ENCODE data around the gene PTPN21. TPM values are rescaled to one million over a fixed set of nuclear protein-coding genes. Genes with fewer than 3 reads are reported as not detected.

Gene PTPN21
- total RNA-seq, 2 experiments from 2014 or later = 0.16 to 0.25 TPM

DNA sequence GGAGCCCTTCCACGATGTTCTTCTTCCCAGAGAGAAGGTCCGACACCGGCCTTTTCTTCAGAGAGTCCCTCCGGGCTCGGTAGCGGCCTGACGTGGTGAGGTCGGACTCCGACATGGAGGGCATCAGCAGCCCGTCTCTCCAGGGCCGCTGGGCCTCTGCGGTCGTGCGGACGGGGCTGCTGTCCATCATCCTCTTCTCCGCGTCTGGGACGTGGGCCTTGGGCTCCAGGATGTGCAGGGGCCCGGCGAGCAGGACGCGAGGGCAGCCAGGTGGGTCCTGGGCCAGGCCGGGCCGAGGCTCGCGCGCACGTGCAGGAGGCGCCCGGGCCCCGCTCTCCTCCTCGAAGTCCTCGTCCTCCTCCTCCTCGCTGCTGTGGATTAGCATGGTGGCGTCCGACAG is 75.9 kb downstream of the PTPN21 start:
- Mint-ChIP-seq H3K36me3 (no peaks in the 10 kb centered on the region), H3K4me3 (no peak overlapping the region), H3K4me1 (no peaks in the 10 kb centered on the region), H3K27ac (no peak overlapping the region), H3K9me3 (no peaks in the 10 kb centered on the region), H3K27me3 (peaks cover 11% of the 10 kb centered on the region)
- no peak for DNase-seq

DNA sequence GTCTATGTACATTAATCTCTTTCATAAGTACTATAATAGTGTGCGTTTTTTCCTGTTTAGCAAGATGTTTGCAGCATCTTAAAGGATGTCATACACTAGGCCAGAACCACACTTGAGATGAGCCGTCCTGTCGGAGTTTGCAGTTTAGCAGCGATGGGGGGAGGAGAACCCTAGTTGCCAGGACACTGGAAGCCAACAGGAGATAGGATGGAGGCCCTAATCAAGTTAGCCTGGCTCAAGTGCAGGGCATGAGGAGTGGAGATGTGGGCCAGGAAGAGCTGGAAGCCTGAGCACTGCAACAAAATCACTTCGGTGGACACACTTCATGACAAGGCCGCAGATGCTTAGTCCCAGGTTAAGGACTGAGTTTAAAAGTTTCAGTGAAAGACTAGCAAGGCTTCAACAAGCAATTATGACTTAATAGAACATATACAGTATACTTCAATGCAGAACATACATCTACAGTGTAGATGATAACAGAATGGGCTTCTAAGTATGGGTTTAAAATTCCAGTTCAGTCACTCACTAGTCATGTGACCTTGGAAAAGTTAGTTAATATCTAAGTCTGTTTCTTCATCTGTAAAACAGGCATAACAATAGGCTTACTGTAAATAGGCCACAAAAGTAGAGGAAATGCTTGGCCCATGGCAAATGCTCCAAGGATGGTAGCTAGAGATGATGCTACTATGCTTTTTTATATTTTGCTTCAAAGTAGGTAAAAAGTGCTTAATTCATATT is 77.1 kb downstream of the PTPN21 start:
- peaks cover 4% of the 10 kb centered on the region for H3K27me3 Mint-ChIP-seq
- no peak overlapping the region for H3K27ac Mint-ChIP-seq
- no peaks in the 10 kb centered on the region for H3K4me1 Mint-ChIP-seq
- no peaks in the 10 kb centered on the region for H3K36me3 Mint-ChIP-seq
- H3K9me3 Mint-ChIP-seq = no peaks in the 10 kb centered on the region
- DNase-seq = no peak
- no peak overlapping the region for H3K4me3 Mint-ChIP-seq

DNA sequence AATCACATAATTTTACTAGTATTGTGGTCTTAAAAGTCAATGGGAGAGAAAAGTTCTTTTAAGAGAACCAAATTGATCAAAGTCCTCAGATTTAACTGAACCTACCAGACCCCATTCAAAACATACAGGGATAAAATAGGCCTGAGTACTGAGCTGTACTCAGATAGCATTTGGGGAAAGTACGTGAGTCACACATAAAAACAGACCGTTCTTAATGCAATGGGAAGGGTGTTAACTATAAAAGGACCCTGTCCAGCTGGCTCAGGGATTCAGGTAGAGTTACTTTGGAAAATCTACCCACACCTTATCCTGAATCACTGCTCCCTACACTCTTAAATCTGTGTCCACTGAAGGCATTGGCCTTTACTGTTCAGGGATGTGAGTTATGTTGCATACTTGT is 78.0 kb downstream of the PTPN21 start:
- H3K4me1 Mint-ChIP-seq = no peaks in the 10 kb centered on the region
- no peak for DNase-seq
- H3K4me3 Mint-ChIP-seq = no peak overlapping the region
- H3K36me3 Mint-ChIP-seq = no peaks in the 10 kb centered on the region
- no peaks in the 10 kb centered on the region for H3K9me3 Mint-ChIP-seq
- peaks cover 4% of the 10 kb centered on the region for H3K27me3 Mint-ChIP-seq
- H3K27ac Mint-ChIP-seq = no peak overlapping the region

DNA sequence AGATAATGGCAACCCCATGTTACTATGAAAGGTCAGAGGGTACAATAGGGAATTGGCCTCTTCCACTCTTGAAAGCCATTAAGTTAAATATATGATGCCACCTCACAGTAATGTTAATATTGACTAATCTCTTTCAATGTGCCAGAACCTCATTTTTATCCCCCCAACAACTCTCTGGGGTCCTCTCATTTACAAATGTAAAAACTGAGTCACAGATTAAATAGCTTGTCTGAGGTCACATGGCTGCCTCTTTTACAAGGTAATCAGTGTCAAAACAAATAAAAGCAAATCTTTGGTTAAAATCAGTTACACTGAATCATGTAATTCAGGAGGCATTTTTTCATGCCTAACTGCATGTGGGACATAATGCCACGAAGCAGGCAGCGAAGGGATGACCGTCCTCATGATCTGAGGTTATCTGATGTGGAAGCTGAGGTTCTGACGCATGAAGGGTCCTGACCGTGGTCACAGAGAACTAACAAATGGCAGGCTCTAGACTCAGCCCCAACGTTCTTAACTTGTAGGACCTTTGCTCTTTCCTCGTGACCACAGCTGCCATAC is 78.5 kb downstream of the PTPN21 start:
- Mint-ChIP-seq H3K36me3 (no peaks in the 10 kb centered on the region), H3K4me1 (no peaks in the 10 kb centered on the region), H3K27ac (no peak overlapping the region), H3K27me3 (peaks cover 2% of the 10 kb centered on the region), H3K4me3 (no peak overlapping the region), H3K9me3 (no peaks in the 10 kb centered on the region)
- DNase-seq = no peak

DNA sequence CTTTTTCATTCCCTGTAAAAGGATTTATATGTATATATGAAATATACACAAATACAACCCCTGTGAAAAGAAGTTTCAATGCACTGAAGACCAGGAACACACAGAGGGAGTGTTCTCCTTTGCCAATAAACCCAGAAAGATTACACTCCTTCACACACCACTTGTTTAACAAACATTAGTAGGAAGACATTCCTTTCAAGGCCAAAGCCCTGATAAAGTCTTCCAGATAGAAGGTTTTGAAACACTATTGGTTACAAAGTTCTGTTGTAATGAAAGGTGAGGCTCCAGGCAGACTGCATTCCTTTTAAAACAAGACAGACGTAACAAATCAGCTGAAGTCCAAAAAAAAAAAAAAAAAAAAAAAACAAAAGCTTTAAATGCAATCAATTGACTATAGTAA is 81.0 kb downstream of the PTPN21 start:
- Mint-ChIP-seq H3K36me3 (no peaks in the 10 kb centered on the region), H3K4me1 (no peaks in the 10 kb centered on the region), H3K27ac (no peak overlapping the region), H3K27me3 (no peaks in the 10 kb centered on the region), H3K9me3 (no peaks in the 10 kb centered on the region), H3K4me3 (no peak overlapping the region)
- DNase-seq = no peak

DNA sequence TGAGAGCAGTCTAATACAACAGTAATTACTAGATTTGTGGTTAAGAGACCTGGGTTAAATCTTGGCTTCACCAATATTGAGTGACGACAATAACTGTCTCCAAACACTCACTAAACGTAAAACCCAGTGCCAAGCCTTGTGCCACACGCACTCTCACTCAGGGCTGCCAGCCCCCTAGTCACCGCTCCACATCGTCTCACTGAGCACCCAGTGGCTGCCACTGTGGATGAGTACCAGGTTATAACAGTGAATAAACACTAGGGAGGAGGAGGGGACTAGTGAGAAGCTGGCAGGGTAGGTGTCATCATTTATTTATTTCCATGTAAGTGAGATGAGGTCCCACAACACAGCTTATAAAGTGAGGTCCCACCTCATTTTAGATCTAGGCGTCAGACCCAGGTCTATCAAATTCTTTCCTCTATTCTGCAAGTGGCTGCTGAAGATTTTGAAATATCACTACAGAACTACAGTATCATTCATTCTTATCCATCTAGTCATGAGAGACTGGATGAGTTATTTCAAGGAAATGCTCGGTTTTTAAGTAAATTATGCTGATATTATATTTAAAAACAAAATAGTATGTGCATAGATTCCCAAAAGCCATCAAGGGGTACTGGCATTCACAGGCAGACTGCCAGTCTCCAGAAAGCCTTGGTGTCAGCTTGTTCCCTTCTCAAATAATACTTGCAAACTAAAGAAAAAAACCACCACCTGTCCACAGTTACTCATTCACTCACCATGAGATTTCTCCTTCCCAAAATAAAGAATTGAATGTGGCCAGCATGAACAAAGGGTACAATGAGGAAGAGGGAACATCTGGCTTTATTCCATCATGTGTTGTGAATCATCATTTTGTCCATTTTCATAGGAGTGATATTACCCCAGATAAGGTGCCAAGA is 84.0 kb downstream of the PTPN21 start:
- Mint-ChIP-seq H3K4me1 (no peaks in the 10 kb centered on the region), H3K36me3 (no peaks in the 10 kb centered on the region), H3K27ac (no peak overlapping the region), H3K4me3 (no peak overlapping the region), H3K9me3 (no peaks in the 10 kb centered on the region), H3K27me3 (no peaks in the 10 kb centered on the region)
- no peak for DNase-seq

DNA sequence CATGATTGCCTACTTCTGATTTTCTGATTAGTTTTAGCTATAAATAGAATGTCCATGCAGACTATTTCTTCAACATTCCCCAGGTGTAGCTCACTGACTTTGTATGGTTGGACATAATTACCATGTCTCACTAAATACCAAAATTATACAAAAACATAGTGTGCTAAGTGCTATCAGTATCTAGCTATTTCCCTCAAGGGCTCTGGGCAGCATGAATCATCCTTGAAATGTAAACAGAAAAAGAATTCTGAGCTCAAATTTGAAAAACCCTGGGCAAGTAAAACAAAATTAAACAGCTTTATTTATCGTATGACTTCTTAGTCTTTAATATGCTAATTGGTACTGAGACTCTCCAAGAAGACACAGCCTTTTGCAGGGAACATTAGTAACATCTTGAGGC is 86.4 kb downstream of the PTPN21 start:
- H3K27ac Mint-ChIP-seq = no peak overlapping the region
- no peak for DNase-seq
- H3K4me1 Mint-ChIP-seq = no peaks in the 10 kb centered on the region
- no peaks in the 10 kb centered on the region for H3K36me3 Mint-ChIP-seq
- H3K4me3 Mint-ChIP-seq = no peak overlapping the region
- no peaks in the 10 kb centered on the region for H3K27me3 Mint-ChIP-seq
- no peaks in the 10 kb centered on the region for H3K9me3 Mint-ChIP-seq

DNA sequence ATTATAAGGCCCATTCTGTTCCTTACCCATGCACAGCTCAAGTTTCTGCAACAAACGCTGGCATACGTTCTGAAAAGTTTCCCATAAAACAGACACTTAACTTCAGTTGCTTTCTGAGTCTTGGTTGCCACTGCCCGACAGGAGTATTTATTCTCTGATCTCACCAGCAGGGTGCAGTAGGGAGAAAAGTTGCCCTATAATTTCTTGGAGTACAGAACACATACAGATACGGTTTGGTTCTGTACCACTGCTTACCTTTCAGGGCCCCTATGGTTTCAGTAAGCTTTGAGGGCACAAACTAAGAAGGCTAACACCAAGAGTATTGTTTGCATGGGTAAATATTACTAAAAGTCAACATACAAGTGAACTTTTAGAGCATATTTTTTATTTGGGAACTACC is 91.5 kb downstream of the PTPN21 start:
- no peaks in the 10 kb centered on the region for H3K27me3 Mint-ChIP-seq
- DNase-seq = no peak
- H3K4me1 Mint-ChIP-seq = no peaks in the 10 kb centered on the region
- peaks cover 31% of the 10 kb centered on the region for H3K36me3 Mint-ChIP-seq
- H3K27ac Mint-ChIP-seq = no peak overlapping the region
- no peak overlapping the region for H3K4me3 Mint-ChIP-seq
- peaks cover 8% of the 10 kb centered on the region for H3K9me3 Mint-ChIP-seq

DNA sequence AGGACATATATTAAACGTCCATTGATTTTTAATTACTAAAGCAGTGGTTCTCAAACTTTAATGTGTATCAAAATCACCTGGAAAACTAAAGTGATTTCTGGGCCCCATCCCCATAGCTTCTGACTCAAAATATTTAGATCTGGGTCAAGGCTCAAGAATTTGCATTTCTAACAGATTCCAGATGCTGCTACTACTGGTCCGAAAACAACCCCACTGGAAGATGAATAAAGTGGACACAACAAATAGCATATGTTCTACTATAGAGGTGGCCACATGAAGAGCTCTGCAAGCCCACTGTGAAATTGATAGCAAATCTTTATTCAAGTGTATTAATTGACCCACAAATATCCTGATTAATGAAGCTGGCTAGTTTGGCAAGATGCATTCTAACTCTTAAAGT is 99.9 kb downstream of the PTPN21 start:
- no peaks in the 10 kb centered on the region for H3K27me3 Mint-ChIP-seq
- H3K4me1 Mint-ChIP-seq = no peaks in the 10 kb centered on the region
- peaks cover 13% of the 10 kb centered on the region for H3K9me3 Mint-ChIP-seq
- DNase-seq = no peak
- H3K4me3 Mint-ChIP-seq = no peak overlapping the region
- peaks cover 48% of the 10 kb centered on the region for H3K36me3 Mint-ChIP-seq
- H3K27ac Mint-ChIP-seq = no peak overlapping the region

DNA sequence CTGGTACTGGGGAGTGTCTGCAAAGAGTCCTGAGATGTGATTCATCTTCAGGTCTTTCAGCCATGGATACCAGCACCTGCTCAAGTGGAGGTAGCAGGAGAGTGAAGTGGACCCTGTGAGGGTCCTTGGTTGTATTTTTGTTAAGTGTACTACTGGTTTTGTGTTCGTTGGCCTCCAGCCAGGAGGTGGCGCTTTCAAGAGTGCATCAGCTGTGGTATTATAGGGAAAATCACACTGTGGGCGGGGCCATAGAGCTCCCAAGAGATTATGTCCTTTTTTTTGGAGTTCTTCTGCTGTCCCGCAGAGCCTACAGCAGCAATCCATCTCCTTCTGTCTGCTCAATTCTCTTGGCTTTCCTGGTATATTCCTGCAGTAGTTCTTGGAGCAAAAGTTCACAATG is 102.6 kb downstream of the PTPN21 start:
- peaks cover 47% of the 10 kb centered on the region for H3K36me3 Mint-ChIP-seq
- DNase-seq = no peak
- peaks cover 12% of the 10 kb centered on the region for H3K9me3 Mint-ChIP-seq
- no peaks in the 10 kb centered on the region for H3K4me1 Mint-ChIP-seq
- no peak overlapping the region for H3K27ac Mint-ChIP-seq
- no peak overlapping the region for H3K4me3 Mint-ChIP-seq
- H3K27me3 Mint-ChIP-seq = no peaks in the 10 kb centered on the region

DNA sequence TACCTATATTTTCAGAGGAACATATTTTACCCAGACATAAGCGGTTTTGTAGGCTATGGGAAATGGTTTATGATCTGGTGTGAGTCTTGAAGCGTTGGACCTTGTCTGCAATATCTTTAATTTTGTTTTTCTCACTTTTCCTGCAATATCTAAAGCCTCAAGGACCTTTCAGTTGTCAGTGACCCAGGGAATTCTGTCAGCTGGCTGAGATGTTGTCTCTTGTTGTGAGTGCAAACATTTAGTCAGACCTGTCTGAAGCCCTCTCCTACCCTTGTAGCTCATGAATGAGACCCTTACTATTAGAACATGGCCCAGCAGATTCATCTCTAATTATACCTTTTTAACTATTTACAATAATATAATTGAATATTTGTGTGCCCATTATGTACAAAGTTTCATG is 115.7 kb downstream of the PTPN21 start:
- H3K27me3 Mint-ChIP-seq = no peaks in the 10 kb centered on the region
- peaks cover 10% of the 10 kb centered on the region for H3K36me3 Mint-ChIP-seq
- H3K9me3 Mint-ChIP-seq = no peaks in the 10 kb centered on the region
- H3K4me1 Mint-ChIP-seq = no peaks in the 10 kb centered on the region
- H3K27ac Mint-ChIP-seq = no peak overlapping the region
- no peak for DNase-seq
- no peak overlapping the region for H3K4me3 Mint-ChIP-seq

DNA sequence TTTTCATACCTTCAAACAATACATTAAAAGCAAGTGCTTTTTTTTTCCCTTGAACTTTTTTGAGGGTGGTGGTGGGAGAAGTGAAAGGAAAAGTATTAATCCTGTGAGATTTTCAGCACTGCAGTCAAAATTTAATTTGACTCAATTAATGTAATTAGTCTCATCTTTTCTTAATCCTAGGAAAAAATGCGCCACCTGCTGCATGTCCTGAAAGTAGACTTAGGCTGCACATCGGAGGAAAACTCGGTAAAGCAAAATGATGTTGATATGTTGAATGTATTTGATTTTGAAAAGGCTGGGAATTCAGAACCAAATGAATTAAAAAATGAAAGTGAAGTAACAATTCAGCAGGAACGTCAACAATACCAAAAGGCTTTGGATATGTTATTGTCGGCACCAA is 117.1 kb downstream of the PTPN21 start:
- DNase-seq = no peak
- no peaks in the 10 kb centered on the region for H3K9me3 Mint-ChIP-seq
- H3K4me3 Mint-ChIP-seq = no peak overlapping the region
- peaks cover 9% of the 10 kb centered on the region for H3K36me3 Mint-ChIP-seq
- H3K27me3 Mint-ChIP-seq = no peaks in the 10 kb centered on the region
- H3K4me1 Mint-ChIP-seq = no peaks in the 10 kb centered on the region
- no peak overlapping the region for H3K27ac Mint-ChIP-seq

DNA sequence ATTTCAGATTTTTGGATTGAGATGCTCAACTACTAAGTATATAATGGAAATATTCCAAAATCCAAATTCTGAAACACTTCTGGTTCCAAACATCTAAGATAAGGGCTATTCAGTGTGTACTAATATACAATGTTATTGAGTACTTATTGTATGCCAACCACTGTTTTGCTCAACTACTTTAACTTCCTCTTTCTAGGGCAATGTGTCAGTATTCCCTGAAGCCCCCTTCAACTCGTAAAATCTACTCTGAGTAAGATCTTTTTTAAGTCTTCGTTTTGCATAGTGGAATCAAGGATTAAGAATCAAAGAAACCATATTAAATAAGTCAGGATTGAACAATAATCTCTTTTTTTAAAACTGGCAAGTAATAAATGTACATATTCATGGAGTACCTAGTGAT is 123.8 kb downstream of the PTPN21 start:
- DNase-seq = no peak
- H3K27ac Mint-ChIP-seq = no peak overlapping the region
- no peaks in the 10 kb centered on the region for H3K27me3 Mint-ChIP-seq
- no peak overlapping the region for H3K4me3 Mint-ChIP-seq
- H3K9me3 Mint-ChIP-seq = no peaks in the 10 kb centered on the region
- no peaks in the 10 kb centered on the region for H3K36me3 Mint-ChIP-seq
- H3K4me1 Mint-ChIP-seq = no peaks in the 10 kb centered on the region

DNA sequence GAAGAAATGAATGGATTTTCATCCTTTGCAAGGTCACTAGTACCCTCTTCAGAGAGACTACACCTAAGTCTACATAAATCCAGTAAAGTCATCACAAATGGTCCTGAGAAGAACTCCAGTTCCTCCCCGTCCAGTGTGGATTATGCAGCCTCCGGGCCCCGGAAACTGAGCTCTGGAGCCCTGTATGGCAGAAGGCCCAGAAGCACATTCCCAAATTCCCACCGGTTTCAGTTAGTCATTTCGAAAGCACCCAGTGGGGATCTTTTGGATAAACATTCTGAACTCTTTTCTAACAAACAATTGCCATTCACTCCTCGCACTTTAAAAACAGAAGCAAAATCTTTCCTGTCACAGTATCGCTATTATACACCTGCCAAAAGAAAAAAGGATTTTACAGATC is 128.5 kb downstream of the PTPN21 start:
- Mint-ChIP-seq H3K36me3 (no peaks in the 10 kb centered on the region), H3K27me3 (no peaks in the 10 kb centered on the region), H3K9me3 (no peaks in the 10 kb centered on the region), H3K4me3 (no peak overlapping the region), H3K27ac (no peak overlapping the region), H3K4me1 (peaks cover 2% of the 10 kb centered on the region)
- no peak for DNase-seq

DNA sequence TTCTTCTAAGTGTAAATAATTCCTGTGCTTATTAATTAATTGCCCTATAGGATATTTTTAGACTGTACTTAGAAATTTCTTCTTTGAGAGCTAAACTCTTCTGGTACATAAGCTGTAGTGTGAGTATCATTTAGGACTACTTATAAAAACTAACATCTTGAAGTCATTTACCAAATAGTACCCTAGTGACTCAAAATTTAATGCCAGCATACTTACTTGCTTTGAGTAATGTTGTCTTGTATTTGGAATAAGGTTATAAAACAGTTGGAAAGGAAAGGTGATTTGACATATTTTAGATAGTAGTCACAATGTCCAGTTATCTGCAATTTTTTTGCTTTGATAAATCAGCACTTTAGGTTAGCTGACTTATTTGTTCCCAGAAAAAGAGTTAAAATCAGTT is 130.2 kb downstream of the PTPN21 start:
- Mint-ChIP-seq H3K27ac (no peak overlapping the region), H3K4me1 (peaks cover 2% of the 10 kb centered on the region), H3K27me3 (no peaks in the 10 kb centered on the region), H3K36me3 (peaks cover 5% of the 10 kb centered on the region), H3K9me3 (no peaks in the 10 kb centered on the region), H3K4me3 (no peak overlapping the region)
- no peak for DNase-seq
